Measurements from ENCODE around the gene RAPGEF4.
A peak's percentile ranks its signal among the peaks of the same experiment; 100 is the strongest.

RAPGEF4 gene

DNA sequence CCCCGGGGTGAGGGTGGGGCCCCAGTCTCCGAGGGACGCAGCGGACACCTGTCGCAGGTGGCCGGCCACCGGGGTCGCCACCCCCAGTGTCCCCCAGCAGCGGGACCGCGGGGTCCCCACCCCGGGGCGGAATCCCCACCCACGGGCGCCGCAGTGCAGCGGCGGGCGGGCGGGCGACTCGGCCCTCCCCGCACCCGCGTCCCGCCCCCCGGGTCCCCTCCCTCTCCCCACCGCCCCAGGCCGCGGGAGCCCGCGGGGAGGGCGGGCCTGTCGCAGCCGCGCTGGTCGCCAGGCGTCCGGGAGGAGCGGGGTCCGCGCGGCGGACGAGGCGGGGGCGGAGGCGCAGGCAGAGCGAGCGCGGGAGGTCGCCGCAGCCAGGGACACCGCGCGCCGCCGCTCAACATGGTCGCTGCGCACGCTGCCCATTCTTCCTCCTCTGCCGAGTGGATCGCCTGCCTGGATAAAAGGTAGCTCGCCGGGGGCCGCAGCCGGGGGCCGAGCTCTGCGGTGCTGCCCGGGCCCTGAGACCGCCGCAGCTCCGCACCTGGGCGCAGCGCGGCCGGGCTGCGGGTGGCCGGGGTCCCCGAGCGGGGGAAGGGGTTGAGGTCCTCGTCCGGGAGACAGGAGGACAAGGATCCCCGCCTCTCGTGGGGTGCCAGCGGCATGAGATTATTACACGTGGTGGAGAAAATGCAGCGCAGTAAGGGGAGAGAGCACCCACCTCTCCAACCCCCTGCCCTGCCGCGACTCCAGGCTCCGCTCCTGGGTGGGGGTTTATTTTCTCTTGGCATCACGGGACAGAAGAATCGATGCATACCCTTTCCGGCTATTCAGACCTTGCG lies at the start of gene RAPGEF4:
Gene RAPGEF4, plus strand, starts transcription at position 264 of the 842 bp plus-strand sequence. Its CDS starts 139 bp downstream, at position 403.
- DNase-seq (ENCODE audit: low read depth): no peak

DNA sequence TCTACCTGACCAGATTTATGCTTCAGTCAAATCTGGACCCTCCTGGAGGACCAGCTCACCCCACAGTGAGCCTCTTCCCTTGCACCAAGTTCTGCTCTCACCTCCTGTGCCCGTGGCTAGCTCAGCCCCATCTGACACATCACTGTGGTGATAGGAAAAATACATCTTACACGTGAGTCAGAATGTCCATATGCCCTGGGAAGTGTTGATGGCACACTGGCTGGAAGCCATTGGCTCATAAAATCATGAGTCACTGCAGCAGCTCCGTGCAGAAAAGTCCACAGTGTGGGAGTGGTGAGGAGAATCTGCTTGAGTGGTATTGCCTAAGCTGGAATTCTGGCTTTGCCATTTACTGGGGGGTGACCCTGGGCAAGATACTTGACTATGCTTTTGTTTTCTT lies 42.6 kb upstream of the RAPGEF4 start:
- DNase-seq (ENCODE audit: low read depth): peak; percentile 83

GRCh38 chr2:172693529-172694455 lies 41.9 kb upstream of the RAPGEF4 start:
- DNase-seq (ENCODE audit: low read depth): no peak

- DNase-seq (ENCODE audit: low read depth): no peak
Measured at GRCh38 chr2:172697296-172697695, 38.3 kb upstream of the RAPGEF4 start.

DNA sequence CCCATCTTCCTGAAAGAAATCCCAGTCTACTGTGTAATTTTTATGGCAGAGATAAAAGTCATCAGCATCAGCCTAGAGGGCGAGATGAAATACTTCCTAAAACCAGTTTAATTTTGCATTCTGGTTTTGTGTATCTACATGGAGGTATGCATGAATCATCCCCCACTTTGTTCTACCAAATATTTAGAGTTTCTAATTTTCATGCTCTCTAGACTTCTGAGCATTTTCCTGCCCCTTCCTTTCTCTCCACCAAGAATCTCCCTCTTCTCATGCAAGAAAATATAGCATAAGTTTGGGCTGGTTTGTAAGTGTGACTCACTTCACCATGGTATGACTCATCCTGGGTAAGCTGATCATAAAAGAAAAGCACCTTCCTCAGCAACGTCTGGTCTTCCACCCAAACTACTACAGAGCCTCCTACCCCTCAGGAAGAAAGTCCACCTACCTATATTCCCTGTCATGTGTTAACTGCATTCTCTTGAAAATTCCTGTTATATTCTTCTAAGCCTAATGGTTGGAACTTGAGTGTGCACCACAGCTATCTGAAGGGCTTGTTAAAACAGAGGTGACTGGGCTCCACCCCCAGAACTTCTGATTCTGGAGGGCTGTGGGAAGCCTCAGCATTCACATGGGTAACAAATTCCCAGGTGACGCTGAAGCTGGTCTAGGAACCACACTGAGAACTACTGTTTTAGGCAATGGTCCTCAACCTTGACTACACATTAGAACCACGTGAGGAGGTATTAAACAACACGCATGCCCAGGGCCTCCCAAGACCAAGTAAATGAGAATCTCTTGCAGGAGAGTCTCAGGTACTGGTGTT lies 37.4 kb upstream of the RAPGEF4 start:
- DNase-seq (ENCODE audit: low read depth): no peak

DNA sequence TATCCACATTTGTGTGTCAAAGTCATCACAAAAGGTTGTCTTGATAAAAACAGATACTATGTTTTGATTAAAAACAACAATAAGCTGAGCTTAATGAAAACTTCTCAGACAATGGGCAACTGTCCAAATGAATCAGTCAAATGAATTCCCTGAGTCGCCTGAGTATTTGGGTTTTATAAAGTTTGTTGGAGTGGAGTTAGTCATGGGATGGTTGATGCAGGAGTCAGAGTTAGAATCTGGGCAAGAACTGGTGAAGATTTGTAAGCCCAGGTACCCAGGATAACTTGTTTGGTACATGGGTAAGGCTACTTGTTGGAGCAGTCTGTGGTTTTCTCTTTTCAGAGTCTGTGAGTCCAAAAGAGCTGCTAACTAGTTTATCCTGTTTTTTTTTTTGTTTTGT lies 34.4 kb upstream of the RAPGEF4 start:
- DNase-seq (ENCODE audit: low read depth): no peak

GRCh38 chr2:172702451-172702850 lies 33.2 kb upstream of the RAPGEF4 start:
- DNase-seq (ENCODE audit: low read depth): no peak

DNA sequence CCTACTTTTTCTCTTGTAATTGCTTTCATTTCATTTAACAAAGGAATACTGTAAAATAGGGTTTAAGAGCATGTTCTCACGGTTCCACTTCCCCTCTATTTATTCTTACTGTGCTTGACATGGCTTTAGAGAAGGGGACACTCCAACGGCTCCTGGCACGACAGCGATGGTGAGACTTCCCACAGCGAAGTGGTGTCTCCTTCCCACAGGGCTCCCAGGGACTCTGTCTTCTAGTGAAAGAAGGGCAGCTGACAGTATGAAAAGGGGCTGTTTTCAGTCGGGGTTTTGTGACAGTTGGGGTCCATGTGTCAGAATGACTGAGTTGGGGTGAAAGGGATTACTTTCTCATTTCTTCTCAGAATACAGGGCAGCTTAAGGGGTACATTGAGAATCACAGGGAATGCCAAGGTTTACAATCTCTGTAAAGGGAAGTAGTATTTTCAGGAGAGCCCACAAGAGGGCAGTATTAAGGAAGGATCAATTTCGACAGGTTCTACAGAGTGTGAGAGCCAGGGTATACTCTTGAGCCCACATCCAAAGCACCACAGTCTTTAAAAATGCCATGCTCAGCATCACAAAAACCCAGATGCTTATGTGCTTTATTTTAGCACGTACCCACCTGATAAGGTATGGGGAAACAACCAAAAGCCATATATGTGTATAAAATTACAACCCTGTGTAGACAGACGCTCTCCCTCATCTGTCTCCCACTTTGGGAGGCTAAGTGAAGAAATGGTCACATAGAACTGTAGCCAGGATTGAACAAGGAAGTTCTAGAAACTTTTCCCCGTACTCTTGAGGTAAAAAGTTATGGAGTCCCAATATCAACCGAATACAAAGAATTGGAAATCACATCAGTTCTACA lies 31.3 kb upstream of the RAPGEF4 start:
- DNase-seq (ENCODE audit: low read depth): no peak

DNA sequence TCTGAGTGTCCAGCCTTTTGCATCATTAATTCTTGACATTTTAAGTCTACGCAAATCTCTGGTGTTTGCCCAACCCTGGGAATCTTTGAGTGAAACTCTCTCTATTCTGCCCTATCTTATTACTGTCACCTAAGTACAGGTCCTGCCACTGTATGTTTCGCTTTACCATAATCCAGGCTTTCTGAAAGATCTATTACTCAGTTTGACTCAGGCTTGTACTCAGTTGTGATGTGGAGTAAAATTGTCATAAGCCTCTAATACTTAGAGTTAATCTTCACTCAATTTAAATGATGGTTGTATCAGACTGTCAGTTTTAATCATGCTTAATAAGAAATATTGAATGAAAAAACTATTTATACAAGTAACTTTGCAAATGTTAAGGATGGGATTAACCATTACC lies 30.3 kb upstream of the RAPGEF4 start:
- DNase-seq (ENCODE audit: low read depth): no peak

GRCh38 chr2:172708247-172708646 lies 27.4 kb upstream of the RAPGEF4 start:
- no peak for DNase-seq (ENCODE audit: low read depth)

GRCh38 chr2:172709566-172710291 lies 25.9 kb upstream of the RAPGEF4 start:
- DNase-seq (ENCODE audit: low read depth): no peak

- DNase-seq (ENCODE audit: low read depth): no peak
Measured at GRCh38 chr2:172710584-172711047, 25.0 kb upstream of the RAPGEF4 start.

GRCh38 chr2:172711110-172711509 lies 24.5 kb upstream of the RAPGEF4 start:
- no peak for DNase-seq (ENCODE audit: low read depth)

GRCh38 chr2:172712251-172712650 lies 23.4 kb upstream of the RAPGEF4 start:
- DNase-seq (ENCODE audit: low read depth): no peak

GRCh38 chr2:172713365-172713875 lies 22.2 kb upstream of the RAPGEF4 start:
- no peak for DNase-seq (ENCODE audit: low read depth)

DNA sequence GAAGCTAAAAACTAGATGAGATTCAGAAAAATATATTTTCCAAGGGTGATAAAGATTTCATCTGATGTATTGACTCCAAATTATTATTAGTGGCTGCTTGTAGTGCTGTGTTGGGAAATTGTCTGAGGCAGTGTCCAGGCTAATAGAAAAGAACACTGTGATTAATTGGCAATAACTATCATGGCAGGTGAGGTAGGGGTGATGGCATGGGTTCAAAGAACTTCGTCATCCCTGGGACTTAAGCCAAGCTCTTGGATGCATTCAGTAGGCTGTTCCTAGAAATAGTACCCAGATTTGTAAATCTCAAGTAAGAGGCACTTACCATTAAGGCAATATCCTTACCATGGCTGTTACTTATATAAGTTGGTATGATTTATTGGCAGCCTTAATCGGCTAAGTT lies 13.2 kb upstream of the RAPGEF4 start:
- no peak for DNase-seq (ENCODE audit: low read depth)

GRCh38 chr2:172723286-172723685 lies 12.4 kb upstream of the RAPGEF4 start:
- no peak for DNase-seq (ENCODE audit: low read depth)

DNA sequence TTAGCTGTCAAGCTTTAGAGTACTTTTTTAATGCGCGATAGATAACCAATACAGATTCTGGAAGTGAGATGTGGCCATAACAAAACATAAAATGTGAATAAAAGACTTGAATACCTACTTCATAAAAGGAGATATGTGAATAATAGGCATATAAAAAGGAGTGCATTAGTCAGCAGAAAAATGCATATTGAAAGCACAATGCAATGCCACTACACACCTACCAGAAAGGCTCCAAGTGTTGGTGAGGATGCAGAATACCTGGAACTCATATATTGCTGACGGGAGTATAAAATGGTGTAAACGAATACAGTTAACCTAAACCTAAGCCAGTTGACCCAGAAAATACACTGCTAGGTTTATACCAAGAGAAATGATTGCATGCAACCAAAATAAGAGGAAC lies 10.9 kb upstream of the RAPGEF4 start:
- no peak for DNase-seq (ENCODE audit: low read depth)

GRCh38 chr2:172725284-172725683 lies 10.4 kb upstream of the RAPGEF4 start:
- no peak for DNase-seq (ENCODE audit: low read depth)

- DNase-seq (ENCODE audit: low read depth): no peak
Measured at GRCh38 chr2:172725746-172726145, 9.9 kb upstream of the RAPGEF4 start.
